NT2/D1 (cell line): ENCODE measurements around the gene GPX4.

ENCODE experiments used
- DNase-seq: peaks from one replicate; pipeline ENCODE4 v3.0.0-alpha.2; 2011; ENCODE audit warnings: low read depth, low spot score
- H3K27me3 ChIP-seq: 2 replicates; pipeline ENCODE4 v1.6.0; 2011; ENCODE audit warnings: mild to moderate bottlenecking; ENCODE audit not compliant: insufficient read length, insufficient read depth
- H3K36me3 ChIP-seq: 2 replicates; pipeline ENCODE4 v1.6.1; 2011; ENCODE audit warnings: mild to moderate bottlenecking, low read length, mixed read lengths; ENCODE audit not compliant: insufficient read depth, insufficient read length
- H3K4me1 ChIP-seq: 2 replicates; pipeline ENCODE4 v1.5.1; 2011; ENCODE audit not compliant: insufficient read depth, insufficient read length
- H3K4me3 ChIP-seq: 2 replicates; pipeline ENCODE4 v1.5.1; 2011; ENCODE audit warnings: low read depth; ENCODE audit not compliant: insufficient read length
- H3K9ac ChIP-seq: 2 replicates; pipeline ENCODE4 v1.6.0; 2011; ENCODE audit warnings: low read depth; ENCODE audit not compliant: insufficient read length
- H3K9me3 ChIP-seq: 2 replicates; pipeline ENCODE4 v1.5.1; 2011; ENCODE audit warnings: mild to moderate bottlenecking, low read length; ENCODE audit not compliant: insufficient read depth
- SUZ12 ChIP-seq: IDR thresholded peaks from 2 replicates; pipeline ENCODE4 v1.6.1; 2011; ENCODE audit not compliant: insufficient read length, insufficient read depth; ENCODE audit errors: extremely low read depth
- YY1 ChIP-seq: IDR thresholded peaks from 2 replicates; pipeline ENCODE4 v1.6.1; 2011; ENCODE audit not compliant: insufficient read length, insufficient read depth
- ZNF274 ChIP-seq: IDR thresholded peaks from 2 replicates; pipeline ENCODE4 v1.6.1; 2011; ENCODE audit warnings: mild to moderate bottlenecking, low read depth, low read length

Gene GPX4

GRCh38 chr19:1153891-1154730 is 50.3 kb downstream of the GPX4 start:
- no peak overlapping the region for H3K4me3 ChIP-seq
- no peaks in the 10 kb centered on the region for H3K9me3 ChIP-seq
- H3K36me3 ChIP-seq: peaks cover 86% of the 10 kb centered on the region
- no peaks in the 10 kb centered on the region for H3K27me3 ChIP-seq
- no peak for DNase-seq
- no peak overlapping the region for H3K9ac ChIP-seq
- H3K4me1 ChIP-seq: peaks cover 20% of the 10 kb centered on the region
- TF ChIP-seq ZNF274: no peak
- no peak for TF ChIP-seq SUZ12
- no peak for TF ChIP-seq YY1

DNA sequence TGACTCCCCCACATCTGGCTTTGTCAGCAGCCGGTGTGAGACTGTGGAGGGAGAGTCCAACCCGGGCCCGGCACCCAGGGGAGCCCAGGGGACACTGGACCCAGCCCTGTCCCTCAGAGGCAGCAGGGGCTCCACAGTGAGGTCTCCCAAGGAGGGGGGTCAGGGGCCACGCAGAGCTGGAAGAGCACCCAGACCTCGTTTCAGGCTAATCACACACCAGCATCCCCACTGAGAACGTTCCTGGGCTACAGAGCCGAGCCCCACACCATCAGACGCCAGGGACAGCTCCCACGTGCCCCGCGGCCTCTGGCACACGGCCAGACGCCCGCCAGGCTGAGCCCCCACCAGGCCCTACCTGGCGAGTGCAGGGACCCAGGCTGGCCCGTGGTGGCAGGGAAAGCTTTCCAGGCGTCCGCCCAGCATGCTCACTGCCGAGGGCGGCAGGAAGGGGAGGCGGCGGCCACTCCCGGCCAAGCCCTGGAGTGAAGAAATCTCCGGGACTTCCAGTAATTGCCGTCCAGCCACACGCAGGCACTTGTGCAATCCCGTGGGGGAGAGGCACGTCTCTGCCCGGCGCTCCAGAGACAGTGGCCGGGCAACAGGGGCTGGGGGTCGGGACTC is 51.0 kb downstream of the GPX4 start:
- H3K9ac ChIP-seq: no peak overlapping the region
- DNase-seq: no peak
- no peak overlapping the region for H3K4me3 ChIP-seq
- peaks cover 14% of the 10 kb centered on the region for H3K4me1 ChIP-seq
- H3K36me3 ChIP-seq: peaks cover 80% of the 10 kb centered on the region
- H3K9me3 ChIP-seq: no peaks in the 10 kb centered on the region
- no peak for TF ChIP-seq YY1
- TF ChIP-seq SUZ12: no peak
- no peak for TF ChIP-seq ZNF274
- no peaks in the 10 kb centered on the region for H3K27me3 ChIP-seq

- no peak for DNase-seq
- Histone ChIP-seq H3K36me3 (peaks cover 80% of the 10 kb centered on the region), H3K9ac (no peak overlapping the region), H3K9me3 (no peaks in the 10 kb centered on the region), H3K4me3 (no peak overlapping the region), H3K4me1 (peaks cover 17% of the 10 kb centered on the region), H3K27me3 (no peaks in the 10 kb centered on the region)
- no peak for TF ChIP-seq ZNF274
- TF ChIP-seq YY1: no peak
- no peak for TF ChIP-seq SUZ12
These were observed 51.8 kb downstream of the GPX4 start for GRCh38 chr19:1155352-1156304.
